ENCODE results near the gene TMEM97.

- TF ChIP-seq GATA2 (IDR thresholded peaks at IDR 0.05; ENCODE audit: low read depth, low read length) (no peak), GATA3 (IDR thresholded peaks at IDR 0.05; ENCODE audit: low read depth, low read length) (no peak)
Observed at GRCh38 chr17:28344011-28344410, 25.0 kb downstream of the TMEM97 start.
